ENCODE data around the gene UQCRH.
"Not testable (repeated sequence)": the region's sequence is repeated elsewhere in the genome, so short reads cannot be mapped to it uniquely, and the experiment has no call there.

UQCRH gene

DNA sequence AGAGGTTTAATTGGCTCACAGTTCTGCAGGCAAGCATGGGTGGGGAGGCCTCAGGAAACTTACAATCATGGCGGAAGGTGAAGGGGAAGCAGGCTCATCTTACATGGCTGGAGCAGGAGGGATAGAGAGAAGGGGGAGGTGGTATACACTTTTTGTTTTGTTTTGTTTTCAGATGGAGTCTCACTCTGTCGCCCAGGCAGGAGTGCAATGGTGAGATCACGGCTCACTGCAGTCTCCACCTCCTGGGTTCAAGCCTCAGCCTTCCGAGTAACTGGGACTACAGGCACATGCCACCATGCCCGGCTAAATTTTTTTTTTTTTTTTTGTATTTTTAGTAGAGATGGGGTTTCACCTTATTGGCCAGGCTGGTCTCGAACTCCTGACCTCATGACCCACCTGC lies 18.7 kb downstream of the UQCRH start:
- H3K9ac ChIP-seq (ENCODE audit: low read length); H3K27me3 ChIP-seq (ENCODE audit: insufficient read depth, low read length); H3K18ac ChIP-seq (ENCODE audit: low read length); H2BK5ac ChIP-seq (ENCODE audit: low read depth, low read length, poor library complexity); H2BK120ac ChIP-seq (ENCODE audit: insufficient read depth, low read length, poor library complexity); H2AFZ ChIP-seq (ENCODE audit: insufficient read depth, low read length, poor library complexity); H3K23ac ChIP-seq (ENCODE audit: low read length); H4K12ac ChIP-seq (ENCODE audit: low read depth, low read length); H3K27ac ChIP-seq (ENCODE audit: low read depth, low read length); H3K4ac ChIP-seq (ENCODE audit: low read depth, low read length); H3K4me3 ChIP-seq (ENCODE audit: low read depth, low read length); H3K4me2 ChIP-seq (ENCODE audit: low read length); H2AK5ac ChIP-seq (ENCODE audit: low read length); H2BK12ac ChIP-seq (ENCODE audit: low read length); H3K14ac ChIP-seq (ENCODE audit: low read length); DNase-seq; H3K4me1 ChIP-seq (ENCODE audit: control insufficient read depth in 1 of 2, insufficient read depth in 2 of 2, low read length in 2 of 2); H4K91ac ChIP-seq (ENCODE audit: low read depth, low read length); H3K9me3 ChIP-seq (ENCODE audit: insufficient read depth, low read depth, low read length); H3K36me3 ChIP-seq (ENCODE audit: control insufficient read depth in 1 of 2, insufficient read depth in 2 of 2, low read length in 2 of 2); H3K79me2 ChIP-seq (ENCODE audit: control insufficient read depth, insufficient read depth, low read length, poor library complexity); H3K79me1 ChIP-seq (ENCODE audit: low read length); H4K8ac ChIP-seq (ENCODE audit: low read depth, low read length): not testable (repeated sequence)
- WGBS (ENCODE audit: extremely low coverage, insufficient coverage, insufficient read length) = no CpG with 5 or more reads among the region's 6 CpGs

DNA sequence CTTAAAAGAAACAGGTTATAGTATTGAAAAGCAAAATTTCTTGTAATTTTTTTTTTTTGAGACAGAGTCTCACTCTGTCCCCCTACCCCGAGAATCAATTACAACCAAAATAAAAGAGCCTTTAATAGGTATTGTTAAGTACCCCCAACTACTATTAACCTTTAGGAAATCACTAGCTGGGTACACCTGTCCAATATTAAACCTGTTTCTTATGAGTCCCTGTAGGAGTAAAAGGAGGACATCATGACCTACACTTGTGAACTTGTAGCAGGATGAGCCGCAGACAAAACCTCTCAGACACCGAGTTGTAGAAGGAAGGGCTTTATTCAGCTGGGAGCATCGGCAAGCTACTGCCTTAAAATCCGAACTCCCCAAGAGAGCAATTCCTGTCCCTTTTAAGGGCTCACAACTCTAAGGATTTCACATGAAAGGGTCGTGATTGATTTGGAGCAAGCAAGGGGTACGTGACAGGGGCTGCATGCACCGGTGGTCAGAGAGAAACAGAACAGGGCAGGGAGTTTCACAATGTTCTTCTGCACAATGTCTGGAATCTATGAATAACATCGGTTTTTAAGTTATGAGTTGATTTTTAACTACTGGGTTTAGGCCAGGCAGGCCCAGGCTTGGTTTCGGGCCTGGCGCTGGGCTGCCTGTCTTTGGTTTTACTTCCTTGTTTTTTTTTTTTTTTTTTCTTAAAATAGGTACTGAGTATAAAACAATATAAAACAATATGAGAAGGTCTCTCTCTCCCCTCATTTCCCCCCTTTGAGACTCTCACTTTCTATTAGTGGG lies 22.0 kb downstream of the UQCRH start:
- not testable (repeated sequence) for H3K9ac ChIP-seq (ENCODE audit: low read length); H3K27me3 ChIP-seq (ENCODE audit: insufficient read depth, low read length); H3K79me2 ChIP-seq (ENCODE audit: control insufficient read depth, insufficient read depth, low read length, poor library complexity); H2AFZ ChIP-seq (ENCODE audit: insufficient read depth, low read length, poor library complexity); H3K4me2 ChIP-seq (ENCODE audit: low read length); H3K27ac ChIP-seq (ENCODE audit: low read depth, low read length); H3K4ac ChIP-seq (ENCODE audit: low read depth, low read length); H3K14ac ChIP-seq (ENCODE audit: low read length); H3K4me1 ChIP-seq (ENCODE audit: control insufficient read depth in 1 of 2, insufficient read depth in 2 of 2, low read length in 2 of 2); DNase-seq; H3K23ac ChIP-seq (ENCODE audit: low read length); H4K12ac ChIP-seq (ENCODE audit: low read depth, low read length); H2BK12ac ChIP-seq (ENCODE audit: low read length); H3K18ac ChIP-seq (ENCODE audit: low read length); H4K91ac ChIP-seq (ENCODE audit: low read depth, low read length); H2BK5ac ChIP-seq (ENCODE audit: low read depth, low read length, poor library complexity); H3K79me1 ChIP-seq (ENCODE audit: low read length); H3K9me3 ChIP-seq (ENCODE audit: insufficient read depth, low read depth, low read length); H3K36me3 ChIP-seq (ENCODE audit: control insufficient read depth in 1 of 2, insufficient read depth in 2 of 2, low read length in 2 of 2); H2AK5ac ChIP-seq (ENCODE audit: low read length); H2BK120ac ChIP-seq (ENCODE audit: insufficient read depth, low read length, poor library complexity); H3K4me3 ChIP-seq (ENCODE audit: low read depth, low read length); H4K8ac ChIP-seq (ENCODE audit: low read depth, low read length)
- WGBS (ENCODE audit: extremely low coverage, insufficient coverage, insufficient read length) = no CpG with 5 or more reads among the region's 11 CpGs

DNA sequence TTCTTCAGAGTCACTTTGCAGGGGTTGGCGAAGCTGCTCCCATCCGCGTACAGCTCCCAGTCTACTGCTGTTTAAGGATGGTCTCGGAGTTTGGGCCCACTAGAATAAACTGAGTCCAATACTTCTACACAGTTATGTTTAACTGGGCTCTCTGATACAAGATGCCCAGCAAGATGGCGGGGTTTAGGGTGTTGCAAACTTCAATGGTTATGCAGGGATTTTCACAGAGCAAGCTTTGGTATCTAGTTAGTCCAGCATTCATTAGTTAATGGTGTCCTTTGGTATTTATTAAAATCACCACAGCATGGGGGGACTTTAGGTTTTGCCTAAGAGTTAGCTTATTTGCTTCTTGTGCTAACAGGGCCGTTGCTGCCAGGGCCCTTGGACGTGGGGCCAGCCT lies 24.7 kb downstream of the UQCRH start:
- not testable (repeated sequence) for H3K9ac ChIP-seq (ENCODE audit: low read length); H4K8ac ChIP-seq (ENCODE audit: low read depth, low read length); DNase-seq; H3K27ac ChIP-seq (ENCODE audit: low read depth, low read length); H3K79me1 ChIP-seq (ENCODE audit: low read length); H2AFZ ChIP-seq (ENCODE audit: insufficient read depth, low read length, poor library complexity); H3K79me2 ChIP-seq (ENCODE audit: control insufficient read depth, insufficient read depth, low read length, poor library complexity); H3K18ac ChIP-seq (ENCODE audit: low read length); H3K23ac ChIP-seq (ENCODE audit: low read length); H3K4me1 ChIP-seq (ENCODE audit: control insufficient read depth in 1 of 2, insufficient read depth in 2 of 2, low read length in 2 of 2); H2BK120ac ChIP-seq (ENCODE audit: insufficient read depth, low read length, poor library complexity); H3K4me2 ChIP-seq (ENCODE audit: low read length); H3K27me3 ChIP-seq (ENCODE audit: insufficient read depth, low read length); H3K9me3 ChIP-seq (ENCODE audit: insufficient read depth, low read depth, low read length); H2AK5ac ChIP-seq (ENCODE audit: low read length); H3K4me3 ChIP-seq (ENCODE audit: low read depth, low read length); H2BK12ac ChIP-seq (ENCODE audit: low read length); H3K4ac ChIP-seq (ENCODE audit: low read depth, low read length); H2BK5ac ChIP-seq (ENCODE audit: low read depth, low read length, poor library complexity); H4K12ac ChIP-seq (ENCODE audit: low read depth, low read length); H3K36me3 ChIP-seq (ENCODE audit: control insufficient read depth in 1 of 2, insufficient read depth in 2 of 2, low read length in 2 of 2); H3K14ac ChIP-seq (ENCODE audit: low read length); H4K91ac ChIP-seq (ENCODE audit: low read depth, low read length)
- WGBS (ENCODE audit: extremely low coverage, insufficient coverage, insufficient read length) = no CpG with 5 or more reads among the region's 7 CpGs

GRCh38 chr1:46329807-46330206 lies 26.3 kb downstream of the UQCRH start:
- not testable (repeated sequence) for H3K9ac ChIP-seq (ENCODE audit: low read length)

More at GRCh38 chr1:46329807-46330206, 26.3 kb downstream of the UQCRH start:
- H2BK12ac ChIP-seq (ENCODE audit: low read length); H2AFZ ChIP-seq (ENCODE audit: insufficient read depth, low read length, poor library complexity); H3K9me3 ChIP-seq (ENCODE audit: insufficient read depth, low read depth, low read length); H3K27ac ChIP-seq (ENCODE audit: low read depth, low read length); H3K23ac ChIP-seq (ENCODE audit: low read length); DNase-seq; H2AK5ac ChIP-seq (ENCODE audit: low read length); H3K4me3 ChIP-seq (ENCODE audit: low read depth, low read length); H3K36me3 ChIP-seq (ENCODE audit: control insufficient read depth in 1 of 2, insufficient read depth in 2 of 2, low read length in 2 of 2); H3K79me2 ChIP-seq (ENCODE audit: control insufficient read depth, insufficient read depth, low read length, poor library complexity); H3K4ac ChIP-seq (ENCODE audit: low read depth, low read length); H4K8ac ChIP-seq (ENCODE audit: low read depth, low read length); H3K79me1 ChIP-seq (ENCODE audit: low read length); H3K4me2 ChIP-seq (ENCODE audit: low read length); H3K18ac ChIP-seq (ENCODE audit: low read length); H3K14ac ChIP-seq (ENCODE audit: low read length); H2BK5ac ChIP-seq (ENCODE audit: low read depth, low read length, poor library complexity); H2BK120ac ChIP-seq (ENCODE audit: insufficient read depth, low read length, poor library complexity); H3K4me1 ChIP-seq (ENCODE audit: control insufficient read depth in 1 of 2, insufficient read depth in 2 of 2, low read length in 2 of 2); H4K91ac ChIP-seq (ENCODE audit: low read depth, low read length); H4K12ac ChIP-seq (ENCODE audit: low read depth, low read length); H3K27me3 ChIP-seq (ENCODE audit: insufficient read depth, low read length): not testable (repeated sequence)
- no CpG with 5 or more reads among the region's 7 CpGs for WGBS (ENCODE audit: extremely low coverage, insufficient coverage, insufficient read length)
